Motor neuron (in vitro differentiated cells): ENCODE results near the gene NBPF9. TPM values are rescaled to one million over a fixed set of nuclear protein-coding genes. Genes with fewer than 3 reads are reported as not detected.
"Not testable (repeated sequence)": the region's sequence is repeated elsewhere in the genome, so short reads cannot be mapped to it uniquely, and the experiment has no call there.

Experiments used
- ATAC-seq, 8 experiments: fragments of 200-7000 bp; cut with Tn5 transposase; replicated peaks in 6 of 8; 2 replicates each; pipeline ENCODE4 v1.8.0; 2021; ENCODE audit warnings: mild to moderate bottlenecking in 8 of 8, moderate library complexity in 8 of 8
- H3K27ac ChIP-seq, 2 donors: fragments of 250-450 bp; sonication (Bioruptor Pico); 2 replicates each; pipeline ENCODE4 v1.9.0; 2021; ENCODE audit warnings: antibody characterized with exemption in 2 of 2, mild to moderate bottlenecking in 2 of 2, moderate library complexity in 1 of 2
- H3K4me1 ChIP-seq, 2 donors: fragments of 250-450 bp; sonication (Bioruptor Pico); replicated peaks in 1 of 2; 2 replicates each; pipeline ENCODE4 v1.6.1; 2021; ENCODE audit warnings: antibody characterized with exemption in 2 of 2, mild to moderate bottlenecking in 2 of 2, moderate library complexity in 1 of 2
- H3K4me3 ChIP-seq, 5 donors: fragments of 250-450 bp; sonication (Bioruptor Pico); 2 replicates each; pipeline ENCODE4 v1.9.0; 2021; ENCODE audit warnings: antibody characterized with exemption in 5 of 5, mild to moderate bottlenecking in 5 of 5, moderate library complexity in 4 of 5
- WGBS, 10 experiments: fragments of 450-650 bp; shearing (Covaris generic); methylation state at CpG; one replicate each; pipeline ENCODE4 v1.0.0; 2022; 5-methylcytosine and 5-hydroxymethylcytosine counted together
- in situ Hi-C, 9 experiments: fragments of 400-800 bp; cut with MboI; loops; one replicate each; pipeline ENCODE4 v1.15.0; 2021; ENCODE audit warnings: low sequenced_read_pairs in 9 of 9, low pct_unique_long_range_greater_than_20kb in 2 of 9; ENCODE audit not compliant: unreplicated experiment in 9 of 9
- total RNA-seq, 8 experiments: library from RNA; unstranded; fragments of 300-600 nt; gene quantifications; 2 replicates each; pipeline versions ENCODE4 v1.2.3 to v1.2.4, GENCODE V29; 2022

The NBPF9 gene
- 10 to 100 TPM; 13.2 to 25.4 (median 17.0) TPM for total RNA-seq

GRCh38 chr1:149103109-149104081 is at the start of gene NBPF9:
TSS of gene NBPF9 (minus strand) at chr1:149103551. CDS start at chr1:149082139, 21,412 bp downstream.
- peak; percentile 94 to 99 (median 99) for ATAC-seq
- Histone ChIP-seq H3K27ac (peak within 1 kb of the TSS in 1 of 2 donors; percentile 88), H3K4me3 (peak within 1 kb of the TSS; percentile 42 to 100 (median 54))
- in situ Hi-C loops, H3K4me1 ChIP-seq: not testable (repeated sequence)
- no CpG with 5 or more reads among the region's 85 CpGs for WGBS, 10 experiments

- H3K4me1 ChIP-seq, H3K4me3 ChIP-seq, H3K27ac ChIP-seq, in situ Hi-C loops, ATAC-seq: not testable (repeated sequence)
- WGBS, 10 experiments = 50 to 80% methylated on average over 1 of the region's 4 CpGs; no CpG with 5 or more reads in 8 of the 10 experiments
Measured at GRCh38 chr1:149149909-149150308, 46.6 kb upstream of the NBPF9 start.

- H3K4me1 ChIP-seq, H3K4me3 ChIP-seq, in situ Hi-C loops, H3K27ac ChIP-seq, ATAC-seq: not testable (repeated sequence)
- WGBS, 10 experiments = no CpG with 5 or more reads among the region's 2 CpGs
Measured at GRCh38 chr1:149137585-149137984, 34.2 kb upstream of the NBPF9 start.

- ATAC-seq, H3K27ac ChIP-seq, H3K4me3 ChIP-seq, H3K4me1 ChIP-seq, in situ Hi-C loops: not testable (repeated sequence)
- 100% methylated on average over 1 of the region's 7 CpGs; no CpG with 5 or more reads in 9 of the 10 experiments for WGBS, 10 experiments
Measured at GRCh38 chr1:149130938-149131337, 27.6 kb upstream of the NBPF9 start.

GRCh38 chr1:149129245-149129644 is 25.9 kb upstream of the NBPF9 start:
- ATAC-seq, in situ Hi-C loops, H3K27ac ChIP-seq: not testable (repeated sequence)

GRCh38 chr1:149126555-149127145 is 23.3 kb upstream of the NBPF9 start:
- H3K4me1 ChIP-seq, H3K4me3 ChIP-seq, in situ Hi-C loops, ATAC-seq, H3K27ac ChIP-seq: not testable (repeated sequence)
- 90 to 100% (median 100%) methylated on average over 1 to 2 of the region's 6 CpGs; no CpG with 5 or more reads in 6 of the 10 experiments for WGBS, 10 experiments

More at GRCh38 chr1:149129245-149129644, 25.9 kb upstream of the NBPF9 start:
- H3K4me1 ChIP-seq, H3K4me3 ChIP-seq: not testable (repeated sequence)
- no CpG with 5 or more reads among the region's 17 CpGs for WGBS, 10 experiments

- H3K4me1 ChIP-seq, H3K27ac ChIP-seq, H3K4me3 ChIP-seq, in situ Hi-C loops: not testable (repeated sequence)
- no CpG with 5 or more reads among the region's 15 CpGs for WGBS, 10 experiments
- peak; percentile 53 to 96 (median 95) for ATAC-seq
Measured at GRCh38 chr1:149123948-149124926, 20.9 kb upstream of the NBPF9 start.

GRCh38 chr1:149112828-149113227 is 9.5 kb upstream of the NBPF9 start:
- H3K4me1 ChIP-seq, in situ Hi-C loops, H3K4me3 ChIP-seq, H3K27ac ChIP-seq, ATAC-seq: not testable (repeated sequence)
- WGBS, 10 experiments = no CpG with 5 or more reads among the region's 3 CpGs

- H3K4me1 ChIP-seq, H3K27ac ChIP-seq, ATAC-seq, in situ Hi-C loops, H3K4me3 ChIP-seq: not testable (repeated sequence)
- no CpG with 5 or more reads among the region's 2 CpGs for WGBS, 10 experiments
Measured at GRCh38 chr1:149110343-149110742, 7.0 kb upstream of the NBPF9 start.

GRCh38 chr1:149102574-149102973 is 777 bp downstream of the NBPF9 start:
- WGBS, 10 experiments = no CpG with 5 or more reads among the region's 16 CpGs
- ATAC-seq = peak; percentile 8 to 45 (median 18)
- H3K4me1 ChIP-seq, H3K27ac ChIP-seq, in situ Hi-C loops: not testable (repeated sequence)
- peak overlapping the region; percentile 42 to 100 (median 54) for H3K4me3 ChIP-seq

- in situ Hi-C loops, H3K4me3 ChIP-seq, H3K27ac ChIP-seq, ATAC-seq, H3K4me1 ChIP-seq: not testable (repeated sequence)
- no CpG with 5 or more reads among the region's 8 CpGs for WGBS, 10 experiments
Measured at GRCh38 chr1:149098276-149098675, 5.1 kb downstream of the NBPF9 start.

GRCh38 chr1:149093155-149093554 is 10.2 kb downstream of the NBPF9 start:
- no CpG with 5 or more reads among the region's 6 CpGs for WGBS, 10 experiments

More at GRCh38 chr1:149093155-149093554, 10.2 kb downstream of the NBPF9 start:
- H3K4me3 ChIP-seq, H3K27ac ChIP-seq, H3K4me1 ChIP-seq, in situ Hi-C loops, ATAC-seq: not testable (repeated sequence)
